GM18498 (cell line): ENCODE data around the gene ZBTB20.

Experiments used
- ATAC-seq: cut with Tn5 transposase; IDR thresholded peaks from one replicate; pipeline ENCODE4 v1.9.1; 2021; ENCODE audit warnings: mild to moderate bottlenecking, moderate library complexity; ENCODE audit not compliant: unreplicated experiment

The ZBTB20 gene

DNA sequence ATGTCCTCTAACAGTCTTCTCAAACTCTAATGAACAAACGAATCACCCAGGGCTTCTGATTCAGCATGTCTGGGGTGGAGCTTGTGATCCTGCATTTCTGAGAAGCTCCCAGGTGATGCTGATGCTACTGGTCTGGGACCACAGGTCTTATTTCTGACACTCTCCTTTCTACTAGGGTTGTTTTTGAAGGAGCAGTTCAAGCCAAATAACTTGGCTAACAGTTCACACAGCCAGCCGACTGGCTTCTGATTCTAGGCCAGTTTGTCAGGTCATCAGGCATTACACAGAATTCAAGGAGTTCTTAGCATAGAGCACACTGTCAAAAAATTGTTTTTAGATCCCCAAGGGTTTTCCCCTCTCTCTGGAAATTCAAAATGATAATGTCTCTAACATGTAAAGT is 752.5 kb downstream of the ZBTB20 start:
- ATAC-seq = no peak

DNA sequence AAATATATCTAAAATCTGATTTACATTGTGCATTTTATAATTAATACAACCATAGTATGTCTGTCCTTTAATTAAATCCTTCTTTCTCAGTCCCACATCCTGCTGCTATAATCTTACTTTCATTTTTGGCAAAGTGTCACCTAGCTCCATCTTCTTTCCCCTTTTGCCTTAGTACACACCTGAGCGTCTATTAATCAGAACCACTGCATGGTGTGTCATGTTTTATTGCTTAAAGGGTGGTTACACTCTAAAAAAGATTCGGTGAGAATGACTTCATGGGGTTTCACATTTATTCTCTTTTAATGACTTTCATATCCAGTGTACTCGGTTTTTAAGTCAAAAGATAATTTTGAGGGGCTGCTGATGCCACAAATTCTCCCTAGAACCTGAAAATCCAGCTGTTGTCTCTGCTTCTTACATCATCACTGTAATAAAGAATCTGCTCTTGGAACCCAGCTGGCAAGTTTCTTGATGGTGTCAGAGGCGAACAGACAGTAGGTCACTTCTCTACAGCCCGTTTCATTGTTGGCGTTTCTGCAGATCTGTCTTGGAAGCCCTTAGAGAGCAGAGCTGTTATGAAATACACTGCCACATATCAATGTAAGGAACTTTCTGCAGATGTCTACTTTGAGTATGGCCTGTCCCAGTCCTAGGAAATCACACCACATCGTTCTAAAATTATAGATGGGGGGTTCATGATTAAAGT is 753.6 kb downstream of the ZBTB20 start:
- no peak for ATAC-seq

DNA sequence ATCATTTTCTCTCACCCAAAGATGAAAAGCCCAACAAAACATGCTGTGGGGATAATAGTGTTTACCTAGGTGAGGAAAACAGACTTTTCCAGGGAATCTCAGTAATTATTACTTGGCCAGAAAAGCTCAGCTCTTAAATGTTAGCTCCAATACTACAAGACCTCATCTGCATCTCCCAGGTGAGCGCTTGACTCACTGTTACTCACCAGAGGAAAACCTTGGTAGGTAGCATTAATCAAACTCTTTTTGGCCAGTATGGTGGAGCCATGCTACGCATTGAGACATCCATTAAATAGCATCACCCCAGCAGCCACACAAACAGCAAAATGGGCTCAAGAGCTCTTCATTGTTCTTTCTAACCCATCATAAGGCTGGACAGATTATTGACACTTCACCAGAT is 754.3 kb downstream of the ZBTB20 start:
- no peak for ATAC-seq

DNA sequence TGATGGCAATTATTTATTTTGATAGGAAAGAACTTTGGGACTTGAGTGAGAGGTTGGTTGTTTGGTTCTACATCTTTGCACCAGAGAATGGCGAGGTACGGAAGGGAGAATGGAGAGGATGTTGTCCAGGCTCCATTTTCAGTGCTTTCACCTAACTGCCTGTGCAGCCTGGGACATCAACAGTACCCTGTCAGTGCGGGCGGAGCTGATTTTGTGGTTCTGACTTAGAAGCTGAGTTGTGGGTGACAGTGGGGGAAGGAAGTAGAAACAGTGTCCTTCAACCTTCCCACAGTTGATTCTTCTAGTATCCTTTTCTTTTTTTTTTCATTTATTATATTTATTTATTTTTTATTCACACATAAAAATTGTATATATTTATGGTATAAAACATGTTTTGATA is 757.9 kb downstream of the ZBTB20 start:
- ATAC-seq = no peak

DNA sequence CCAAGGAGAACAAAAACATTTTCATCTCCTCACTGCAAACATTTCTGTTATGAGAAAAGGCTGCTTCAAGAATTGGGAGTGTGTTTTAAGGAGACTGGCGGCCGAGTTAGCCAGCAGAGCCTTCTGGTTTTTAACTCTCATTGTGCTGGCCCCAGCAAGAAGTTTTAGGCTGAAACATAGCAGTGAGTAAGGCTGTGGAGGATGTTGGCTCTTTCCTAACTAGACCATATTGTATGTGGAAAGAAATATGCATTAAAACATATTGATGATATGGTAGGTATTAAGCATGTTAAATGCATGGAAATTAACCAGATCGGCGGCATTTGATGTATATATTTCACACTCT is 762.6 kb downstream of the ZBTB20 start:
- ATAC-seq = no peak

DNA sequence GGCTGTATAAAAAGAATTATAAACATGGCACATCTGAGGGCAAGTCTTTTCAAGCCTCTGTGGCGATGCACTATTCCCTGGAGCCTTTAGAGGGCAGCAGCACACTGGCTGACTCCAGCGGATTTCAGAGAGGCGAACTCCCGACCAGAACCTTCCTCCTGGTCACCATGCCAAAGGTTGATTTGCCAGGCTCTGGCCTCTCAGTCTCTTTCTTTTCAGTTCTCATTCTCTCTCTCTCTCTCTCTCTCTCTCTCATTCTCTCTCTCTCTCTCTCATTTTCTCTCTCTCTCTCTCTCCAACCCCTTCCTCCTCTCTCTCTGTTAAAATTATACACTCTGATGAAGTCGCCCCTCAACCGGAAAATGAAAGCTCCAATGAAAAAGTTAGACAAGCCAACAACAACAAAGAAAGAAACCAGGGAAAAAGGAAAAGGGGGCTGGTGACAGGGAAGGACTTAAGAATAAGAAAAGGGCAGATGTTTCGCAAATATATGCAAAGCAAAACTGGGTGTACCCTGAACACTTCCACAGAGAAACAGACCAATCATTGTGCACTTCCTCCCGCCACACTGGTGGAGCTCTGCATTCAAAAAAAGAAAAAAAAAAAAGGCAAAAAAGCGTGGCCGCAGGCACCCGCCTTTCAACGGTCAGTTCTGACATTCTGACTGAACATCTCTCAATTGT is 763.1 kb downstream of the ZBTB20 start:
- ATAC-seq = peak; percentile 95

DNA sequence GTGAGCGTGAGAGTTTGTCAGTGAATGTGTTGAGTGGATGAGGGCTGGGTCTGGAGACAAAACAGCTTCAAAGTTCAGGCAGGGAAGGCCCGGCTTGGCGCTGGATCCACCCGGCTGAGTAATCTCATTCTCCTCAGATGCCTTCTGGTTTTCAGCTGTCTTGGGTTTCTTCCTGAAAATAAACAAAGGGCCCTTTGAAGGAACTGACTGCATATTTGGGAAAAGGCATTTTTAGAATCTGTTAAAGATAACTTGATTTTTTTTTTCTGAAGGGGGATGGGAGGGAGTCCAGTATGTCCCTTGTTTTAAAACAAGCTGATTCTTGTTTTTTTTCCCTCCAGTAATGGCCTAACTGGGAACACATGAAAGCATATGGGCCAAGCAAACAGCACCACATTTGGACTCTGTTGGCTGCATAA is 766.8 kb downstream of the ZBTB20 start:
- no peak for ATAC-seq

DNA sequence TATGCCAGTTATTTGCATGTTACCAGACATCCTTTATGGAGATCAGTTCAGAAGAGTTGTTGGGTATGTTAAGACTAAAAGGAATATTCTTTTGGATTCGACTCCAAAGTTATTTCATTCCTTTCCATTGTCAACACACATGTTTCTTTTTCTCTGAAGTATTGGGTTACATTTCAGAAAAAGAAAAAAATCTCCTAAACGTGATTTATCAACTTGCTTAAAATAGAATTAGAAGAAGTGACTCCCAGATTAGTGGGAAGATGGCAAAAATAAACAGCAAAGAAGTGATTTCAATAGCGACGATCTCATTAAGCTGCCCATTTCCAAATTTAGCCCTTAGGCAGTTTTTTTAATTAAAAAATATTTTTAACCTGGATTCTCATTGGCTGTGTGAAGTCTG is 767.8 kb downstream of the ZBTB20 start:
- ATAC-seq = no peak

DNA sequence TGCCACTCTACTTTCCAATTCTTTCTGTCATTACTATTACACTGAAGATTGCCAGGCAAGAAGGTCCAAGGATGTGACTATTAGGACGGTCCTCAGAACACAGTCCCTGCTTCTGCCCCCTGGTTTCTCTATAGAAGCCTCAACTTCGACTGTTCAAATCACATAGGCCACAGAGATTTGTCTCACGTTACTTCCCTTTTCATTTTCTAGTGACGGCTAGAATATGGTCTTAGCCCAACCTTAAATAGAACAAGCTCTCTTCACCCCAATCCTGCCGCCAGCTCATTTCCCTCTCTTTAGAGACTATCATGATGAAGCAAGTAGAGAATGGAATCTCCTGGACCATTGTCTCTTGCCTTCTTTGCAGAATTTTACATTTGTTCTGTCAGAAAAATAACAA is 768.3 kb downstream of the ZBTB20 start:
- no peak for ATAC-seq

DNA sequence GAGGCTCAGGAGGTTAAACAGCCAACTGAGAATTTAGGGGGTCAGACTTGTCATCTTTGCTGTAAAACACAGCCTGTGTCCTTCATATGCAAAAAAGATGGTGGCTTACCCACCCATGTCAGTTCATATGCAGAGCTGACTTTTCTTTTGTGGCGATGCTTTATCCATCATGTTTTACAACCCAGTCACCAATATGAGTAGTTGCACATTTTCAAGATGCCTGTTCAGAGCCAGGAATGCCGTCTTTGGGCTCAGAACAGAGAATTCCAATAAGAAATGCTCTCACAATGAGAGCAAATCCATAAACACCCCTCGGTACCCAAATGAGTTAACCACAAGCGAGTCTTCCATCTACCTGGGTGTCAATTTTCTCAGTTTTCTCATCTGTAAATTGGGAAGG is 769.7 kb downstream of the ZBTB20 start:
- no peak for ATAC-seq

DNA sequence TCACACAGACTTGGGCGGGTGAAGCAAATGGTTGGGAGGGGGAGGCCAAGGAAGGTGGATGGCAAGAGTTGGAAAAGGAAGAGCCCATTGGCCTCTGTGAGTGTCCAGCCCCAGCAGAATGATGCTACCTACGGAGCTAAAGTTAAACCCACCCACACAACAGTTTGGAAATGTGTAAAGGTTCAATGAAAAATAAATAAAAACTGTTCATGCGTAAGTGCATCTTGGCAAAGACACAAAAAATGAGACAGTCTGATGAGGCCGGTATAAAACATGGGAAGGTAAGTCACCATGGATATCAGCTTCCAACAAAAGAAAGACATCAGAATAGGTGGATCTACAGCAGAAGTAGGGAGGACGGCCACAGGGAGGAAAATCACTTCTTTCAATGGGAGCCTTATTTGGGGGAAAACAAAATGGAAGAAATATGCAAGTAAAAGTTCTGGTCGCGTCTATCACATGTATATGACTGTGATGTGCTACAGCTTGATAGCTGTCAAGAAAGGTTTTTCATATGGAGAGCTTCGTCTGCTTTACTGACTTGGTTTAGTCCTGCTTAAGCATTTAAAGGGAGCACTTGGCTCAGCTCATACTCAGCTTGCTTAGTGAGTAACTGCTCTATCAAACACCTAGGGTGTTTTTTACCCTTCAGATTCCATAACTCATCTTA is 770.4 kb downstream of the ZBTB20 start:
- ATAC-seq = no peak

DNA sequence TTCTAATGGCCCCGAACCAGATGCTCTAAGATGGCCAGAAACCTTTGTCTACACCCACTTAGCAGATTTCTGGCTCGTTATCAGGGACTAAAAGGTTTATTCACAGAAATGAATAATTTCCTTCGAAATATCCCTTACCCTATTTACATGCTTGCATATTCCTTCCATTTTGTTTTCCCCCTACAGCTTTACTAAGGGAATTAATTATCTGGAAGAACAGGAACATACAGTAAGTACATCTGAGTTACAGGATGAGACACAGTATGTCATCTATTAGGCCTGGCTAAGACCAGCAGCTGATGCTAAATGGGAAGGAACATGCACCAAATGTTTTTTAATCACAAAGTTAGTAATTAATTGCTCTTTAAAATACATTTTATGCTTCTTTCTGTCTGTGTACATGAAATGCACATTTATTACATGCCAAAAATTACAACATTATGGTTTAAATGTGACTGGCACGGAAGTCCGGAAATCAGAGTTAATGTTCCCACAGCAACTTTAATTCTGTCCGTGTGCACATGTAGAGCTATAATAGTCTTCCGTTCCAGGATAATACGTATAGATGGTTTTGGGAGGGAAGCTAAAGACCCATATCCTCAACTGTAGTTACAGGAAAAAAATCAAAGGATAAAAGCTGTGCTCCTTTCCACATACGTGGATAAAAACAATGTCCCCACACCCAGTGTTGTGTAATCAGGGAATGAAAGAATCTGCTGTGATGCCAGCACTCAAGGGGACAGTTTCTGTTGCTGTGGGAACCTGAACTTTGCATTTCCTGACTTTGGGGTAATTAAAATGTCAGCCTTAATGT is 771.3 kb downstream of the ZBTB20 start:
- ATAC-seq = no peak

DNA sequence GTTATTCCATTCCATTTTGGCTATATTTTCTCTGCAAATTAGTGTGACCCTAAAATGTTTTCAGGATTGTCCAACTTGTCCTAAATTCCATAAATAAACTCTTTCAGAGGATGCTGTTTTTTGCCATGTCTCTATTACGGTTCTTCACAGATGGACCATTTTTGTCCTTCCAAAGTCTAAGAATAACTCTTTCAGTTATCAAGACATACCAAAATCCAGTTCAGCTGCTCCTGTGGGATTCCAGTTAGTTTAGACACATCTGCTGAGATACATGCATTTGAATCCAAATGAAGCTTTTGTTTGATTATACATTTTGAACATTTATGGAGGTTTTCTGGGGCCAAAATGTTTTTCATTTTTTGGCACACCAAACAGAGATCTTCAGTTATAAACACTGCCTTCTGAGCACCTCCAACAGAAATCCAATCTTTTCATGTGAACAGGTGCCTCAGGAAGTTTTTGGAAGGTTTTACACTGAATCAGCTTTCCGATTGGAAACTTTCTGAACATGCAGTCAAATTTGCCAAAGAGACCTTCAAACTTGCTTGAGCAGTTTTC is 772.6 kb downstream of the ZBTB20 start:
- ATAC-seq = no peak

DNA sequence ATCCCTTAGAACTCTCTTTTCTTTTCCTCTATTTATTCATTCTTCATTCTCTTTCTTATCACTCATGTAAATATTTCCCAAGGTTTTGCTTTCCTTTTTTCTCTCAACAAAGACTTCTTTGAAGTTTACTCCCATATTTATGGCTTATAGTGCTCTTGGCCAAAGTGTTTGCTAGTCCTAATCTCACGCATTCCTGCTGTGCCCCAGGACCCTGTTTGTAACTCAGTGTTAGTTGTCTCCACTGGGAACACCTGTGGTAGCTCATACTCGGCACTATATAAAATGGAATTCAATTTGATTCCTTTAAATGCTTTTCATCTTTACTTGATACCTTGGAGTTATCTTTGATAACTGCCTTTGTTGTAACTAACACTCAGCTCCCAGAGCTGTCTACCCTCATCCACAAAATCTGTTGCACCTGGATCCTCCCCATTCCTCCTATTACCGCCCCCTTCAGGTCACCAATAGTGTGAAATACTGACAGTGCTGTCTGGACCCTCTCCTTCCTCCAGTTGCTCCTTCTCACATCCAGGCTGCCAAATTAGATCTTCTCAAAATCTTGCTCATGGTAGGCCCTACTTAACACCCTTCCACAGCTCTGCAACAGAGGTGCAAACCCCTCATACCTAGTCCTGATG is 776.4 kb downstream of the ZBTB20 start:
- ATAC-seq = no peak

DNA sequence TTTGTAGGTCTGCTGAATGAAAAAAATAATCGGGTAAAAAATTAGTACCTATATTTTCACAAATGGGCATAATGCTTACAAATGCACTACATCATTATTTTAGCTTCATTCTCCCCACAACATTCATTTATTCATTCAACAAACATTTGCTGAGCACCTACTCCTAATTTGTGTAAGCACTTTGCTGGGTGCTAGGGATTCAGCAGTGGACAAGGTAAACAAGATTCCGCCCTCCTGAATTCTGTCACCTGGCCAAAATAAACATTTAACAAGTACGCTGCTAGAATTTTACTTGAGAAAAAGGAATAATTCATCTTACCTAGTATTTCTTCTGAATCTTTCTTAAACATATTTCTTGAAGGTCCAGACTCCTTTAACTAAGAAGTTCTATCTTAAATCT is 781.2 kb downstream of the ZBTB20 start:
- ATAC-seq = no peak

DNA sequence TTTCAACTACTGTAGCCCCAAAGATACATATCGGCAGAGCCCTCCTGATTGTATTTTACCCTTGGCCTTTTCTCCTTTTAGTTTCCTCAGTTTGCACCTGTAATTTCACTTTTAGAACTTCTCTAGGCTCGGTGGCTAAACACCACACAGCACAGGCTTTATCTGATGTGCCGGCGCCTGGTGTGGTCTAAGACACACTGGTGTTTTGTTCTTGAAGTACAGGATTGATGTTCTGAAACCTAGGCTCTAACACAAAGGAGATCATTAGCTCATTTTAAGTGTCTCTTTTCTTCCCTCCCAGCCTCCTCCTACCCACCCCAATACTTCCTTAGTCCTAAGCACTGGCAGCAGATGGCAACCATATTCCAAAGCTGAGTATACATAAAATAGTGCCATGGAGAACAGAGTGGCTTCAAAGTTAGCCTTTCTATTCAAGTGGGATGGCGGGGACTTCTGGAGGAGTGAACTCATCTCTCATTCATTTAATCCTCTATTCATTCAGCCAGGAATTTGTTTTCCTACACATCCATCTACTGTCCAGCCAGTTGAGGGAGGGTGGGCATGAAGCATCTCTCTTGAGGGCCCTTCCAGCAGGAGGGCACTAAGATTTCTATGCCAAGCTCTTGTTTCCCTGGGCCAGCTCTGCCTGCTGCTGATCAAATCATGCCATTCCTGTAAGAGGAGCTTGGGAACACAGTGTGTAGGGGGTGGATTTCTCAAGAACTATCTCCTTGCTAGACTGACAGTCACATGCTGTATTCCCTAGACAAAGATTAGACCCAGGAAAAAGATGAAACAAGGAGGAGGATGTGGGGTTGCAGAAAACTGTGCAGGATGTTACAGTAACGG is 782.1 kb downstream of the ZBTB20 start:
- no peak for ATAC-seq

DNA sequence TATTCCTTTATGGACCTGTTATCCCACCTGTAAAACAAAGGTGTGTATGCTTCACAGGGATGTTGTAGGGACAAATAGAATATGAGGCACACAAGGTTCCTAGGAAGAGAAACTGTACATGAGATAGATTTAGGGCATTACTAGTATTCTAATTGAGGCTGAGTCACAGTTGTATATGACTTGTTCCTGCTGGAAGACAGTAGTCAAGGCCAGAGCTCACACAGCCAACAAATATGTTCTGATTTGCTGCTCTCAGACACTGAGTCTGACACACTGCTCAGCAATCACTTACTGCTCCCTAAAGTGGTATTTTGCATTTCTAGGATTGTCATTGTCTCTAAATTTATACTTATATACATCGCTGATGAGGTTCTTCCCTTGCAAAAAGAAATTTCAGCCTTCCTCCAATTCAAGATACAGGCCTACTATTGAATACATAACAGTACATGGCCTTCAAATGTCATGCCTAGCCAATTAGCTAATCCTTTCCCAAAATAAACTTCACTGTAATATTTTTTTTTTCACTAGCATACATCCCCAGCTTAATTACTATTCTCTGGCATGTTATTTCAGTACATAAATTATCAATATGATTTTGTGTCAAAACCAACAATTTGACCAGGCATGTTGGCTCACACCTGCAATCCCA is 783.4 kb downstream of the ZBTB20 start:
- no peak for ATAC-seq

DNA sequence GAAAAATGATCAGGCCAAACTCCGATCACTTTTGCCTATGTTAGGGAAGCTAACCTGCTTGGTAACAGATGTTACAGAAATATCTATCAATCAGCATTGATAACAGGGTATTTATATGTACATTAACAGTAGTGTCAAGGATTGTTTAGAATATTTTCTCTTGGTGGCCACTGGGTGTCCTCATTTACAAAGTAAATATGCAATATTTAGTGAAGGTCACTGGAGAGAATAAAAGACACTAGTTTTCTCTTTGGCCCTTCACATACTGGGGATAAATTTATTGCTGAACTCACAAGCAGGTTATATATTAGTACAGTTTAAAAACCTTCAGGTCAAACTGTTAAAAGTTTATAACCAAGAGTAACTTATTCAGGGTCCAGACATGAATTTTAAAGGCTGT is 784.3 kb downstream of the ZBTB20 start:
- ATAC-seq = peak; percentile 56

DNA sequence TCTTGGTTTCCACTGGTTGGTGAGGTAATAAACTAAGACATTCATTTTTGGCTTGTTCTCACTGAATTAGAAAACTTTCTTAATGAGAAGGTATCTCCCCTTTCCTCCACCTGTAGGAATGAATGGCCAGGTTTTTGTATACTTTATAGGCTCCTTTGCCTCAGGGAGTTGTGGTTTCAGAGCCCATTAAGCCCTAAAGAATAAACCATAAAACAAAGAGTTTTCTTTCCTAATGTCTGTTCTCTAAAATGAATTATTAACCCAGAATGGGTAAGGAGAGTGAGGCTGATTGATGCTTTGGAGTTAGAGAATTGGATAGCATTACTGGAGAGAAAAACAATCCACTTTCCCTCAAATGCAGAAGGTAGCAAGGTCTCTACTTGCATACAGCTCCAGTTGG is 785.7 kb downstream of the ZBTB20 start:
- no peak for ATAC-seq
